NCI-H1417 treated with DMSO at 0.1 percent for 48 hours (cell line): Measurements from ENCODE around the gene C5orf15.

ENCODE experiments used
- DNase-seq: peaks from one replicate; lab custom pipeline; 2025; lab: John Stamatoyannopoulos, UW

Gene C5orf15

DNA sequence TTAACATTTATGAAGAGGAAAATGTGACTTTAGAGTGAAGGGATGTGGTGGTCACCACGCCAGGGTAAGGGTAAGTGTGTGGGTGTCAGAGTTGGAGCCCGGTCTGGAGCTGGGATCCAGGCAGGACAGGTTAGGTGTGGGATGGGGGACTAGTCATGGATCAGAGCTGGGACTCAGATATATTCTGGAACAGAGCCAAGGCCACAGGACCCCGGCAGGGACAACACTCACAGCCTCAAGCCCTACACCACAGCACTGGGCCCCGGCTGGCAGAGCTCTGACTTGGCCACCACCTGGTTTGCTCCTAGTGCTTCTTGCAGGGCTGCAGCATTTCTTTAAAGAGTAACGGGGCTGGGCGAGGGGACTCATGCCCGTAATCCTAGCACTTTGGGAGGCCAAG lies 47.4 kb downstream of the C5orf15 start:
- DNase-seq: no peak

DNA sequence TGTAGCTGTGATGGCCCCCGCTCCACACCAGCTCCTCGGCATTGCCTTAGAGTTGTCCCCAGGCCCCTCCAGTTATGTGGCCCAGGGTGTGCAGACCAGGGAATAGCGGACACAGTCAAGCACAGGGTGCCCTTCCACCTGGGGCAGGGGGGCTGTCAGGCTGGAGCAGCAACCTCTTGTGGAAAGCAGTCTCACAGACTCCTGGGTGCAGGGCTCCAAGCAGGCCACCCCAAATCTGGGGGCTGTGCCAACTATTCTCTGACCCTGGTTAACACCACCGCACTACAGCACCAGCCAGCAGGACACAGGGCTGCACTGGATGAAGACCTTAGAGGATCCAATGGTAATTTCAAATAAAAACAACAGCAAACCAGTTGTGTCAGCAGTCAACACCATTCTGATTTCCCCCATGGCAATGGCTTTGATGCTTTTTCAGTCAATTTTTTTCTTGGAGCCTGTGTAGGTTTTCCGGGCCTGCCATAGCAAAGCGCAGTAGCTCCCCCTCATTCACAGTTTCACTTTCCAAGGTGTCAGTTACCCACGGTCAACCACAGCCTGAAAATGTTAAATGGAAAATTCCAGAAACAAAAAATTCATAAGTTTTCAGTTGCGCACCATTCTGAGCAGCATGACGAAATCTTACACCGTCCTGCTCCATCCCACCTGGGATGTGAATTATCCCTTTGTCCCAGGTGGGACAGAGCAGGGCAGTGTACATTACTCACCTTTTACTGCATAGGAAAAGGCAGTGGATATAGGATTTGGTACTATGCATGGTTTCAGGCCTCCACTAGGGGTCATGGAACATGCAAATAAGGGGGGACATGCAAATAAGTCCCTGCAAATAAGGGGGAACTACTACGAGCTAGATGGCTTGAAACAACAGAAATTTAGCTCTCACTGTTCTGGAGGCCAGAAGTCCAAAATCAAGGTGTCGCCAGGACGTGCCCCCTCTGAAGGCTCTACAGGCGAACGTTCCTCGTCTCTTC lies 49.0 kb downstream of the C5orf15 start:
- no peak for DNase-seq

DNA sequence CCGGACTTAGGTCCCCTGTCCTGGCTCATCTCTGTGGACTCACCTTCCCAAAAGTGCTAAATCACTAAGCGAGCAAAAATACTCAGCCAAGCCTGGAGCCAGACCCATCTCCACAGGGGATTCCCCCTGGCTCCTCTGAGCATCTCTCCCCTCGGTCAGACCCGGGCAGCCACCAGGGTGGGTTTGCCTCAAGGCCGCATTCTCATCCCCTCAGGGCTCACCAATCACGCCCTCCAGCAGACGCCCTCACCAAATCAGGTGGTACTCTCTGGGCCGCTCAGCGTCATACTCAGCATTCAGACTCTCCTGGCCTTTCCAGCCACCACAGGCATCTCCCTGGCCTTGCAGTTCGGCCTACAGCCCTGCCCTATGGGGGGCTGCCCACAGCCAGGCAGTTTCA lies 49.7 kb downstream of the C5orf15 start:
- no peak for DNase-seq

DNA sequence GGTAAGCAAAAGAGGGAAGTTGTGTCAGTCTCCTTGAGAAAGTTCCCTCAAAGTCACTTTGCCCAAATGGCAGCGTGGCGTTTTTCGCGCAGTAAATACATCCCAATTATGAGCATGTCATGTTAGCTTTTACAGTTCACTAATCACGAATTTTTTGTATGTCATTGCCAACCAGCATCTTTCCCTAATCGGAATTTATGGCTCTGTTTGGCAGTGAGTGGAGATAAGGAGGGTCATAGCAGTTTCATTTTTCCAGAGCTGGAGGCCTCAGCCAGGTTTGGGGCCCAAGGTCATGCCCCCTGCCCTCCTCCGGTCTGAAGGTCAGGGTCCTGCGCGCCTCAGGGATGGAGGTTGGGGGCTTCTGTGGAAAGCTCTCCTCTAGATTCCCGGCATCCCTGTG lies 50.1 kb downstream of the C5orf15 start:
- no peak for DNase-seq

DNA sequence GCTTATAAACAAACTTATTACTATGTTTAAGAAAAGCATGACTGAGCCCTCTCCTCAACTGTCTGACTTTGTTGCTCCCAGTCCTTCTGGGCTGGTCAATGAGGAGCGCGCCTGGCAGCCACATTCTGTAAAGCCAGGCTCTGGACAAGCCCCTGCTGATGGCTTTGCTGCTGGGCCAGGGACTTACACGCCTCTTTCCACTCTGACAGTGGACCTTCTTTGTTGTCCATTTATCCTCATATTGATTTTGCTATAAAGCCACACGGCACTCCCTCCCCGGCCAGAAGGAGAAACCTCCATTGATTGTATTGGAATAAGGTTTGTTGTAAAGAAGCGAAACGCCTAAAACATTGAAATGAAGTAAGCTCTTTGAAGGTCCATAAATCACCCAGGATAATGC lies 50.6 kb downstream of the C5orf15 start:
- DNase-seq: no peak

DNA sequence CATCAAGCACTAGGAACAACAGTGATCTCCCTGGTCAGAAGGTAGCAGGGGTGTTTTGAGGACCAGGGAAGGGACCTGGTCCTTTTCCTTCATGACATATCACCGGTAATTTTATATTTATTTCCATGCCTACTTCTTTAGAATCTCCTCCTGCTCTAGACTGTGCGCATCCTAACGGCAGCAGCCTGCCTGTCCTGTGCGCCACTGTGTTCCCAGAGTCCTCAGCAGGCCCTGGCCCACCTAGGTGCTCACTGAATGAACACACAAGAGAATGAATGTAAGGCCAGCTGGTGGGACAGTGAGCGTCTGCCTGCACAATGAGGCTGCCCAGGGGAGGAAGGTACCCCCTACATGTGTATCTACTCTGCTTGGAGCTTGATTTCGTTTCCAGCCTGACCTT lies 51.5 kb downstream of the C5orf15 start:
- DNase-seq: no peak

DNA sequence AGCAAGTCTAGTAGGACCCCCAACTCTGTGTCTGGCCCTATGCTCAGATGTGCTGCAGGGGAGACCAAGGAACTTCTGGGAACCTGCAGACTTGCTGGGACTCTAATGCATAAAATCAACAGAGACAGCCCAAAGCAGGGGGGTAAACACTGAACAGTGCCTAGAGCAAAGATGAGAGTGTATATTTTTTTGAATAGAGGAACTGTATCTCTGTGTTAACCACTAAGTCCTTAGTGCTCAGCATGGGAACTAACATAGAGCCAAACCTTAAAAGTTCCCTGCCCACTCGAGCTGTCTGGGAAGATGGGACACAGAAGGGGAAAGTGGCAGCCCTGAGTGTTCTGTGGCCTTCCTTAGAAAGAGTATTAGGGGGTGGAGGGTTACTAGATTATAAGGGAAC lies 51.9 kb downstream of the C5orf15 start:
- no peak for DNase-seq

DNA sequence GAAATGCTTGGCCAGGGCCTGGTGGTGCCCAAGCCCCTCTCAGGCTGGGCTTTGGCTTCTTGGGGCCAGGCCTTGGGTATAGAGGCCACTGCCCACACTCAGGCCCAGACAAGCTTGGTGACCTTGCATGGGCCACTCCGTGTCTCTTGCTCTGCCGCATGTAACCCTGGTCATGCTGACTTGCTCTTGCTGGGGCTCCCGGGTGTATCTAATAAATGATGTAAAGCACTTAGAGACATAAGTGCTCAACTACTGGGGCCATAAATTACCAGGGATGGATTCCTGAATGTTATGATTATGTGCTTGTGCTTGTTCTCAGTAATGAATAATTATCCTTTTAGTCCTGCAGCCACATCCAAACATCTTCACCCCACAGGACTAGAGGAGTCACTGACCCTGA lies 54.0 kb downstream of the C5orf15 start:
- DNase-seq: peak; percentile 20

DNA sequence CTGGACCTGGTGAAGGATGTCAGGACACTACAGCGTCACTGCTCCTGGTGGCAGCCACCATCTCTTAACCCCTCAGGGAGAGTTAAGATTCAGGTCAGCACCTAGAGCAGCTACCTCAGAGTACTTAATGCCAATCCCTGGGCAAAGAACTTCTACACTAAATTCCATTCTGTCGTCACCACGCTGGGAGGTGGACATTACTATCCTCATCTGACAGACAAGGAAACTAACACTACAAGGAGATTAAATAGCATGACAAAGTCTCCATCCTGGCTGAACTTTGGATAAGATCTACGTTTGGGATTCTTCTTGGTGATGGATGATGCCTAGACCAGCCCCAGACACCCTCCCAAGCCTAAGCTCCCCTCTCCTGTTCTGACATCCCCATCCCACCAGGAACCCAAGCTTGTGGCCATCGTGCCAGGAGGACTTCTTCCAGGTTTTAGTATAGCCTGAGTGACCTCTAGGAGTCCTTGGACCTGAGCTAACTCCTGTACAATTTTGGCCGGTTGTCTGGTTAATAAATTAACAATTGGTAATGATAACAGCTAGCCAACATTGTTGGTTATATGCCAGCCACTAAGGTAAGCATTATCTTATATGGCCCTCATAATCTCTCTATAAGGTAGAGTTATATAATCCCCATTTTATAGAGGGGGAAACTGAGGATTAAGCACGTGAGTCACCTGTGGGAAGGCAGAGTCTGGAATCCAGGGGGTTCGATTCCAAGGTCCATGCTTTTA lies 54.8 kb downstream of the C5orf15 start:
- DNase-seq: no peak

DNA sequence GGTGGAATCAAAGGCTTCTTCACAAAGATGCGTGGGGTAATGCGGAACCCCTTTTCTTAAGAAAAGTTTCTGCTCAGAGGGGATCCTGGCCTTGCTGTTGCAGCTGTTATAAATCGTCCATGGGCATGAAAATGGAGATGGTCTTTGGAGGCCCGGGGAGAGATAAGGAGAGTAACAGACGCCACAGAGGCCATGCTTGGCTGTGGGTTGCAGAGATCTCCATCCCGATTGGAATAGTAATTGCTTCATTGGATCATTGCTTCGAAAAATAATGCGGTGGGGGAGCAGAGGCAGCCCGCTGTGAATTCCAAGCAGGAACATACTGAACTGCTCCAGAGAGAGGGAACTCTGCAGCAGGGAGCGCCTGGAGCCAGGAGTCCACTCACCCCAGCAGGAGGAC lies 55.5 kb downstream of the C5orf15 start:
- DNase-seq: no peak

DNA sequence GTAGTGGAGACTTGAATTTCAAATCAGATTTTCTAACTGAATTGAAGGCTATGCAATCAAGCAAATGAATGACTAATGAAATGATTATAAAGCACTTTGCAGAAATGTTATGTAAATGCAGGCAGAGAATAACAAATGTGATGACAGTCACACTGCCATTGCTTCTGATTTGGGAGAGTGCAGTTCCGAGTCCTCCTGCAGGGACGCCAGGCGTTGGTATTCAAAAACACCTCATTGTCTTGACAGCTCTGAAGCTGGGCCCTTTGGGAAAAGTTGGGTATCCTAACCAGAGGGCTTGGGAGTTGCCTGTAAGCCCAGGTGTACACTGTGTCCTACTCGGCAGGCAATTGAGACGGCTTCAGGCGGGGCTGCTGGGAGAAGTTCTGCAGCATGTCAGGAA lies 57.9 kb downstream of the C5orf15 start:
- no peak for DNase-seq

DNA sequence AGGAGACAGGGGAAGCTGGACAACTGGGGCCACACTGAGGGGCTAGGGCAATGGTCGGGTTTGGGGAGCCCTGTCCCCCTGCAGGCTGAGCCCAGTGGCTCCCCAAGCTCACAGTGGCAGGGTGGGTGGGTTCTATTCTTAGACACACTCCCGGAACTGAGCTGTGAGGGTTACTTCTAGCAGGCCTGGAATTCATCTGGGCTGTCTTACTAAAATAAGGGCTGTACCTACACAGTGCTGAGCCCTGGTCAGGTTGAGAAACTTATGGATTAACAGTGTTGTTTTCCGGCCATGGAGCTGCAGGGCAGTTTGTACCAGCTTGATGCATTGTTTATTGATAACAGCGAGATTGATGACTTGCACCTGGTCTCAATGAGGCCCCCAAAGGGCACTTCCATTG lies 58.8 kb downstream of the C5orf15 start:
- DNase-seq: no peak

DNA sequence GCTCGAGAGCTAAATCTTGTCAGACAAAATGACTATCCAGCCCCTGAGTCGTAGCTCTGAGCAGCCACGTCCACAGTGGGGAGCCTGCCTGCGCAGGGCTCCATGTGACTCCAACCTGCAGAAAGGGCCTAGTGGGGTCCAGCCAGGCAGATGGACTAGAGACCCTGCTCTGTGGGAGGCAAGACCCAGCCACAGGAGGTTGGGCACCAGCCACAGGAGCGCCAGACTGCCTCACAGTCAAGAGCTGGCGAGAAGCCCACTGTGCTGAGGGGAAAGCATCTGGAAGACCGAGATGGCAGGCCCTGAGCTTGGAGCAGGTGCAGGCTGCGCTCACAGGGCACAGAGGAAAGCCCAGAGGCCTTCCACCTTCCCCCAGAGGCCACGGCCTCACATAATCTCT lies 61.4 kb downstream of the C5orf15 start:
- DNase-seq: no peak

DNA sequence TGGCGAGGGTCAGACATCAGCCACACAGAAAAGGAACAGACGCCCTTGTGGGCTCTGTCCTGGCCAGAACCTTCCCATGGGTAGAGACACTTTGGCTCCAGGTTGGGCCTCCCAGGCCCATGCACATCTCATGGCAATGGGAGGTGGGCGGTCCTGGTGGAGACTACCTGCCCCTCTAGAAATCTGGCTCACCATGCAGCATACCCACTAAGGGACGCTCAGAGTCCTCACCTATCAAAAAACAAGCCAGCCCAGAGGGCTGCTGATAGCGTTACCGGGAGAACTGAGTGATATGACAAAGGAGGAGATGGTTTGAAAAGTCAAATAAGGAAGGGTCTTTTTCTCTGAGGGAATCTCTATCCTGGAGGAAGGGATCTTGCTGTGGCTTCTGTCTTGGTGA lies 62.1 kb downstream of the C5orf15 start:
- no peak for DNase-seq
